OCI-M1 (cell line): Measurements from ENCODE around the gene ANG.

ENCODE experiments used
- DNase-seq: peaks from one replicate; lab custom pipeline; 2025; lab: John Stamatoyannopoulos, UW

The ANG gene

DNA sequence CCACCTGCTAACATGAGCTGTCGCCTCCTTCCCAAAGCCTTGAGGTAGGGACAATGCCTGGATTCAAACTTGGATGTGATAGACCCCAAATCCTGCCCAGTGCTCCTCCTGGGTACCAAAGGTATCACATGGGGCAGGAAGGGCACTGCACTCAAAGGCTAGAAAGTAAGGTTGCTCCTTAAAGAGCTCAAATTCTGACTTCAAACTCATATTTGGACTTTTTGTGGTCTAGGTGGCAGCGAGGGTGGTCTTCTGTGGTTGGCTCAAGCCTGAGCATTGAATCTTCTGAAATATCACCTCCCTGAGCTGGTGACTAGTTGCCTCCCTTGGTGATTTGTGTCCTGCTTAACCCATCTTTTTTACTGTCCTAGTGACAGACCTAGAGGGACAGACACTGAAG is 12.5 kb upstream of the ANG start:
- DNase-seq = no peak

DNA sequence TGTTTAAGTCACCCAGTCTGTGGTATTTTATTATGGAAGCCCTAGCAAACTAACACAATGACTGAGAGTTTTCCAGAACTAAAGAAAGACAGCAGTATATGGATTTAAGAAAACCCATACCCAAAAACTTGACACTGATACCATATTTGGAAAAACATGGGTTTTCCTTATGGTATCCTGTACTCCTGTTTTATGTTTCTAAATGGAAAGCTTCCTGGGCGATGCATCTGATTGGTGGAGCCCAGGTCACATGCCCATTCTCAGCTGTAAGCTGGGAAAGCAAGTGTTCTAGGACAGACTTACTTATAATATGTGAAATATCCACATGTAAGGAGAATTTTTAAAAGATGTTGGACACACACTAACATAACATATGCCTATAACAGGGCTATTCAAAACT is 8.7 kb upstream of the ANG start:
- peak; percentile 76 for DNase-seq

DNA sequence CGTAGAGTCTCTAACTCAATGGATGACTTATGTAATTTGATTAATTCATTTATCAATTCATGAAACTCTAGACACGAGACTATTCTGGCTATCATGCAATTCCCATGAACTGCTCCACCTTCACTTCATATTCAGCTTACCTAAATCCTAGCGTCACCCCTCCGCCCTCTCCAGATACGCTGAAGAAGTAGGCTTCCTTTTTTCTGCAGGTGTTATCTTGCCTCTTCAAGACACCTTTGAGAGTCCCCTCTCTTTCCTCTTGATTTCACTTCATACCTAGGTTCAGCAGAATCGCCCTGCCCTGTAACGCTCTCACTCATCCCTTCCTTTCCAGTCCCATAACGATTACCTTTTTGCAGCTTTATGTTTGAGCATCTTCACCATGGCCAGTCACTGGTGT is 8.2 kb upstream of the ANG start:
- no peak for DNase-seq

DNA sequence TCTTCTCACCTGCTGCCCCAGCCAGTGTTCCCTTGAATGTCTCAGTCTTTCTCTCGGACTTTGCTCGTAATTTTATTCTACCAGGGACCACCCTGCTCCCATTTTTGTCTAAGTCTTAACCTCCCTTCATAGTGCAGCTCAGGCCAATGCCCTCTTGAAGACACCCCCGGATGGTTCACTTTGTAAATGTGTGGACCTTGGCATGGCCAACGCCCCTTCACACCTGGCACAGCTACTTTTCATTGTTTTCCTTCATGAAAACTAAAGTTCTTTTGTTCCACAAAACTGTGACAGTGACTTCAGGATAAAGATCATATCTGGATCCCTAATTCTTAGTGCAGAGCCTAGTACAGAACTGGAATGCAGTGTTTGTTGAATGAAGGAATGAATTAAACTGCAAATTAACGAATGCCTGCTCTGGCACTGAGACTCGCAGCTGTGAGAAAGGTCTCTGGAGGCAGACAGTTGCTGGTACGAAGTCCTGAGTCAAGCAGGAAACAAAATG is 7.7 kb upstream of the ANG start:
- DNase-seq = no peak

DNA sequence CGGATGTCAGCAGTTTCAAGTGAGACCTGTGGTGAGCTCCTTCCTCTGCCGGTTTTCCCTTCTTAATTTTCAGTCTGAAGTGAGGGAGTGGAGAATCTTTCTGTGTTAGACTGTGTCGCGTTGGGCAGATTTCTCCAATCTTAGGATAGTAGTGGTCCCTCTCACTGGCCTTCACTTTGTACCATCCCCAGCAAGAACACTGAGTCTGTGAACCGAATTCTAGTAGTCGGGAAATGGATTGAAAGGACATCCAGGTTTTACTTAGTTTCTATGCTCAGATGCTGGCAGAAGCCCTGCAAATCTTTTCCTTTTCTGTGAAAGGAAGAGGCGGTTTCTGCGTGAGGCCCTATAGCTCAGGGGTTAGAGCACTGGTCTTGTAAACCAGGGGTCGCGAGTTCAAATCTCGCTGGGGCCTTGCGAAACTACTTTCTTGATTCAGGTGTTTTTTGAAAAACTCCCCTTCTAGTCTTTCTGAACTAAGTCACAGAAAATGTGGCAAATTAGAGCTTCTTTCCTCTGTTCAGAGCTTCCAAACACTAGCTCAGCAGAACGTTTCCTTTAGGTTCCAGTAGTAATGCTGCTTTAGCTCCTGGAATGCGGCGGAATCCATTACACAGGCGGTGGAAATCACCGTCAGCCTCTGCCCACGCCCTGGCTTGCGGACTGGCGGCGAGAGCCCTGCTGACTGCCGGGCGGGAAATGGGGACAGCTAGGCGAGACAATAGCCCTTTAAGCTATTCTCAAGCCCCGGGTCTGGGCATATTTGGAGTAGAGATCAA is 7.0 kb upstream of the ANG start:
- DNase-seq = peak; percentile 95

DNA sequence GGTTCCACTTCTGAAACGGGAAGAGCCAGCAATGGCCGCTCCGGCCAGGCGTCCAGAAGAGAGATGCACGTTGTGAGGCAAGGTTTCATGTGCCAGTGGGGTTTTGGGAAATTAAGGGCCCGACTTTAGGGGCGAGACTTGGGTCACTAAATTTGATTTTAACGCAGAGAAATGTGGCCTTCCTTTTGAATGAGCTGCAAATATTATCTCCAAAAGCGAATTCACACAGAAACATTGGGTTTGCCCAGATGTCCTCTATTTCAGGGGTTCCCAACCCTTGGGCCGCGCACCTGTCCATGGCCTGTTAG is 6.5 kb upstream of the ANG start:
- DNase-seq = no peak

DNA sequence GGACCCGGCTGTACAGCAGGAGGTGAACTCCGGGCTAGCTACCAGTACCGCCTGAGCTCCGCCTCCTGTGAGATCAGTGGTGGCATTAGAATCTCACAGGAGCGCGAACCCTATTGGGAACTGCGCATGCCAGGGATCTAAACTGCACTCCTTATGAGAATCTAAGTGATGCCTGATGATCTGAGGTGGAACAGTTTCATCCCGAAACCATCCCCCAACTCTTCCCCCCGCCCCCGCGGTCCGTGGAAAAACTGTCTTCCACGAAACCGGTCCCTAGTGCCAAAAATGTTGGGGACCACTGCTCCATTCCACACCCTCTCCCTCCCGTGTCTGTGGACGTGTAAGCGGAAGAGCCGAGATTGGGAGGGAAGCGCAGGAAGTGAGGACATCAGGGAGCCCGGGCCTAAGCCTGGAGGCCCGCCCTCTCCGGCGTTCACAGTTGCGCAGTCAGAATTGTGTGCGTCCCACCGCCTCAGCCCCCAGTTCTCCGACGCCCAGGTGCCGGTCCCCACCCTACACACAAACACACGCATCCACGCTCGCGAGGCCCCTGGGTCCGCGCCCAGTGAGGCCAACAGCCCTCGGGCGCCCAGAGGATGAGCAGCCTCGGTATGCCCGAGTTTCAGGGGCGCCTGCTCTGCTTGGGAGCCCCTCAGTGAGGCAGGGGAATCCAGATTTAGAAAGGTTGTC is 6.0 kb upstream of the ANG start:
- peak; percentile 83 for DNase-seq

DNA sequence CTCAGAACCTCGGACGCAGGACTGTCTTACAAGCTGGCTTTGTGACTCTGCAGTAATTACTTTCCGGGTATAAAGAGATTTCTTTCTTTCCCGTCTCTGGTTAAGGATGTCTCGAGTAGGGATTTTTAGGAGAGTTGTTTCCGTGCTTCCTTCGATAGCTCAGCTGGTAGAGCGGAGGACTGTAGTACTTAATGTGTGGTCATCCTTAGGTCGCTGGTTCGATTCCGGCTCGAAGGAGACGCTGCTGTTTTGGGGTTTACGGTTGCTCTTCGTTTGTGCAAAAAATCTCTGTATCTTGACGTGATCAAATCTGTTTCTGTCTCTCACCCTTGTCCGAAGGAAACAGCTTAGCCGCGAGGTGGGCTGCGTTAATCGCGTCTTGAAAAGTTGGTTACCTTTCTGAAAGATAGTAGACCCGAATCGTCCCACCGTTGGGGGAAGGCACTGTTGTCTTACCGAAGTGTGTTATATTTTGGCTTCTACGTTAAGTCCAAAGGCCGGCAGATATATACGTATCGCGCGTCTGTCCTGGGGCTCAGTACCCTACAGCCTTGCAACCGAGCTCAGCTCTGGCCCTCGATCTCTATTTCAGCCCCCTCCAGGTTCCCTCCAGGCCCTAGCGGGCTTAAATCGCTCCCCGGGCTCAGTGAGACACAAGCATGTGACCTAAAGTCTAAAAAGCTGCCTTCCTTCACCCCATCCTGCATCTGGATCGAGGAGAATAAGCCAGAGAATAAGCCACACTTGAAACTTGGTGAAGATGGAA is 5.3 kb upstream of the ANG start:
- DNase-seq = peak; percentile 96

DNA sequence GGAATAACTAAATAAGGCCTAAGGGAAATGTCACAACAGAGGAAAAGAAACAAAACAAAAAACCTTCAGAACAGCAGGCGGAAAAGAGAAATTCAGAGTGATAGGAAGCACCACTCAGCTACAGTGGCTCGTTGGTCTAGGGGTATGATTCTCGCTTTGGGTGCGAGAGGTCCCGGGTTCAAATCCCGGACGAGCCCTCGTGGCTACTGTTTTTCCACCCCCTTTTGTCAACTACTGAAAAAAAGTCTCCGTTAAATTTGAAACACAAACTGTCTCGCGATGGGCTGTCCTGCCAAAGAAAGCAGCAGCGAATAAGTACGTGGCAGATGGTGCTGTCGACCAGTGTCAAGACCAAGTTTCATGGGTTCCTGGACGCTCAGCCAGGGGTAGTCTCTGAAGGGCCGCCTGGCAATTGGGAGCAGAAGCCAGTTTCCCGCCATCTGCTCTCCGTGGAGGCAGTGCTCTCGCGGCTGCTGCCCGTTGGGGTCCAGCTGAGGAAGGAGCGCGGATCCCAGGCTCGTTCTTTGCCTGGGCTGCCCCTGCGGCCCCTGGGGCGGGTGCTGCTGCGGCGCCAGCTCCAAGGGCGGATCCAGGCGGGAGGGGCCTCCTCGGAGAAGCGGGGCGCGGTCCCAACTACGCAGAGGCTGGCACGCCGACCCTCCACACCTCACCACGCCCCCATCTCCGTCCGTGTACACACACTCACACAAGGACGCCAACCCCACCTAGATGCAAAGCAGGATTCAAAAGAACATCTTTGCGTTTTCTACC is 4.5 kb upstream of the ANG start, which contains the start of gene RNASE4:
RNASE4 (plus strand) TSS at position 670 of the 771 bp plus-strand sequence. CDS start 14,812 bp downstream, outside the sequence.
- peak; percentile 89 for DNase-seq

DNA sequence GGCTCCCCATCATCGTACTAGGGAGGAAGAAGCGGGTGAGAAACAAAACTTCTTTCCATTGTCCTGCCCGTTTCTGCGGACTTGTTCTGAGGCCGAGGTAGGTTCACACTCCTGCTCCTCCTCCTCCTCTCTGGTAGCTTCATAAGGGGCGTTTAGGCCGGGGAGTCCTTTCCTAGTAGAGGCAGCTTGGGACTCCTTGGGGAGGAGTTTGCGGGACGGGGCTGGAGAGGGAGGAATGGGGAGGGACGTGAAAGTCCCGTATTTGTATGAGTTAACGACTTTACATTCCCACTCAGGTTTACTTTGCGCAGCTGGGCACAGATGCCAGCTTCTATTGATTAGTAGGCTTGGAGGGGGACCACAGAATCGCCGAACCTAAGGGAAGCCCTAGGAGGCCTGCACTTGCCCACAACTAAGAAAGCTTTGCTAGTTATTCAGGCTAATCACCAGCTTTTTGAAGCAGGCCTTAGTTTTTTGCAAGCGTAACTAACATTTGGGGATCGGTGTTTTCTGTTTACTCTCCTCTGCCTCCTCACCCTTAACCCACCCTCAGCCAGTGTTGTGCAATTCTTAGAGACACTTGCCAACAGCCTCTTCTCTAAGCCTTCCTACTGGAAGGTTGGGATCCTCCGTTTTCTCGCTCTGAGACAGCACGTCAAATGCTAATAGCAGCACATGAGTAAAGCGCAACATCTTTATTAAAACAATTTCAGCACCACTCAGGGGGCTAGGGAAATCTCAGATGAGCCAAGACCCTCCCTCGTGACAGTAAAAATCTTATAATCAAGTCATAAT is 3.7 kb upstream of the ANG start:
- DNase-seq = peak; percentile 47

DNA sequence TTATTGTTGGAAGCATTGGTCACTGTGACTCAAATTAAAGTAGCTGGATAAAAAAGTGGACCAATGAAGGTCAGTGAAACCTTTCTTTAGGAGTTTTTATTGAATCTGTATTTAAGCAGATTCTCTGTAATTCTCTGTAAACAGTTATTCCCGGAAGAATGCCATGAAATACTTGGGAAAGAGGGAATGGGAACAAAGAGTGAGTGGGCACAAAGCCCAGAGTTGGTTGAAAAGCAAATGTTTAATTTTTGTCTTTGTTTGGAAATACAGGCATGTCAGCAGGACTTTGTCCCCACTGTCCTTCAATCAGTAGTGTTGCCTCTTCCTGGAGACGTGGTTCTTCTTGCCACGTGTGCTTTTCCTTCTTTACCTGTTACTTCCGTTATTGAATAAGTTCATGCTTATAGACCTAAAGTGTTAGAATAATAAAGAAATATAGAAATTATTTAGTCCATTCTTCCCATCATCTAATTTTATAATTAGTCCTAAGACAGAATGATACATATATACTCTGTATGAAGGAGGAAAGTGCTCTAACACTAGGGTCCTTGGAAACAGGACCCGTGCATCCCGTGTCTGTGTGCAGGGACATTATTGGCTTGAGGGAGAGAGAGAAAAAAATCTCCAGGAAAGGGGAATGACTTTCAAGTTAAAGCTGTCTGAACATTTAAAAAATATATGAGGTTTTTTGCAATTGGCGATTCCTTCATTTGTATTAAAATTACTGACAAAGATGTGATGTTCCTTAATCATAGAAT is 2.0 kb upstream of the ANG start:
- no peak for DNase-seq

DNA sequence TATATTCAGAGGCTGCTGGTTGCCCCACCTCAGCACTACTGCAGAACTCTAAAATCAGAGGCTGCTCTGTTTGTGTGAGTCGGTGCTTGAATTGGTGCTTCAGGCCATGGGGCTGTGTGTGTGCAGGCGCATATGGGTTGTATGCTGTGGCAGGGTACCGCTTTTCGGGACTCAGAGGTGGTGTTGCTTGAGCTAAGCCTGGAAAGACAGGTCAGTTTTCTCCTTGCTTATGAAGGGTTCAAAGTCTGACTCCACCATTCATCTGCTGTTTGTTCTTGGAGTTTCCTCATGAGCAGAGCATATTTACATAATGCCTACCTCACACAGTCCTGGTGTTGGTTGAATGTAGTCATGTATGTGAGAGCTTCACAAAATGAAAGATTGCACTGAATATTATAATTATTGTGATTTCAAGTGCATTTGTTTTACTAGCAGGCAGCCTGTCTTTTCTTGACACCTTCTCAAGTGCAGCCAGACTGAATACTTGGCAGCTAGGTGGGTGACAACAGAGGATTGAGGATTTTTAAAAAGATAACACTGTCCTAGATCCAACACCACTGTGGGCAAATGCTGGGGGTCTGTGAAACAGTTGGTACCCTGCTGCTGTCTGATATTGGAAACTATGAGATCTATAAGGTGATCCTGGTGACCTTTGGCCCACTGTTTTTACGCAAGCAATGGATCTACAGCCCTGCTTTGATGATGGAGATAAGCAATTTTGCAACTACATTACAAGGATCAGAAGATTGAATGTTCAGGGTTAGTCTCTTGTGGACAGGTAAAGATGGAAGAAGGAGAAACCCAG is 1.0 kb upstream of the ANG start:
- no peak for DNase-seq

DNA sequence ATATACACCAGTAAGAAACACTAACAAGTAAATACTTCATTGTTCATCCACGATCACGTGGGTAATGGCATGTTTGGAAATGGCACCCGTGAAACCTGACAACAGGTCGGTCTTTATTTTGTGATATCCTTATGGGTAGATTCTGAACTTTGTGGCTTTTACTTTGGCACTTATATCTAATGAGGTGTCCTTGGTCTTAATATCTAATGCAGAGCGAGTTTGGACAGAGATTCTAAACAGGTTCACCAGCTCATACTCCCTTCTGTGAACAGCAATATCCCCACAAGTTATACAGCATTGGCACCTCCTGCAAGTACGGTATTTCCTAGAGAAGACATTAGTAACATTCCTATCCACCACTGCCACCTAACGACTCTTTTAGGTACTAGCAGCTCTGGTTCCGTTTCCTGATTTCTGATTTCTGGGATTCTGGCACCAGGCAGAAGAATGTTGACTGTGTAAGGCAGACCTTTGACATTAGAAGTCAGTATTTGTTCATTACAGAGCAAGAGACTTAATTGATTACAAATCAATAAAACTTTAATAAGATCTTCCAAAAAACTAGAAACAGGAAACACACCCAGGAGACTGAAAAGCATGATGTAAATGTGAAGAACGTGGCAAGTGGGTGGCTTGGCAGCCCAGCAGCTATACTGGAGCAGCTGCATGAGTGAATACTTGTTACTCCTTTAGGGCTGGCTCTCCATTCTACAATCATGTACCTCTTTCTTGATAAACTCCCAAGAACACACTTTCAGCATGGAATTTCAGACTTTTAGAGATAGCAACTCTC is 2.5 kb downstream of the ANG start:
- peak; percentile 81 for DNase-seq

DNA sequence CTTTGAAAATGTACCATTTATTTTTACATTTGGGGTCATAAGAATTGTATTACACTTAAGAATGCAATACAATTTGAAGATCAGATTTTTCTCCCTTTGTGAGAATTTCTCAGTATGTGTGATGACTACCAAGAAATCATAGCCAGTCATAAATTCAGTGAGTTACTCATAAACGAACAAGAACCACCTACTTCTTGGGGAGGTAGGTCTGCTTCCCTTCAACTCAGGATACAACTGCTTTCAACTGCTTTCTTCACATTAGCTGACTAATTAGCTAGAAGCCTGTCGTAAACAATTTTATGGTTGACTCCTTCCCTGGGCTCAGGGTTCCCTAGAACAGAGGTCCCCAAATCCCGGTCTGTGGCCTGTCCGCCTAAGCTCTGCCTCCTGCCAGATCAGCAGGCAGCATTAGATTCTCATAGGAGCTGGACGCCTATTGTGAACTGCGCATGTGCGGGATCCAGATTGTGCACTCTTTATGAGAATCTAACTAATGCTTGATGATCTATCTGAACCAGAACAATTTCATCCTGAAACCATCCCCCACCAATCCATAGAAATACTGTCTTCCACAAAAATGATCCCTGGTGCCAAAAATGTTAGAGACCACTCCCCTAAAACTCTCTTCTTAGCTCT is 3.7 kb downstream of the ANG start:
- DNase-seq = no peak

DNA sequence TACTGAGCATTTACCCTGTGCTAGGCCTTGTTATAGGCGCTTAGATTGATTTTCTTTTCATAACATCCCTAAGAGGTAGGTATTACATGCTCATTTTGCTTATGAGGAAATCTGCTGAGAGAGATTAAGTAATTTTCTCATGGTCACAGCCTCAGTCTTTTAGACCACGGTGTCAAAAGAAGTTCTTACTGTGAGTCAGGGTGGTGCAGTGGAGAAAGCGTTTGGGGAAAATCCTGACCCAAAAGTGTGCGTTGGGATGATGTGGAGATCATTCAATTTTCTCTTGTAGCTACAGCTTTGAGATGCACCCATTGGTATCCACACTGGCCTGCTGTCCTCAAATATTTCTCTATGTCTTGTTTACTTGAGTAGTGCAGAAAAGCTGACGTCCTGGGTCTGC is 8.2 kb downstream of the ANG start:
- DNase-seq = no peak

DNA sequence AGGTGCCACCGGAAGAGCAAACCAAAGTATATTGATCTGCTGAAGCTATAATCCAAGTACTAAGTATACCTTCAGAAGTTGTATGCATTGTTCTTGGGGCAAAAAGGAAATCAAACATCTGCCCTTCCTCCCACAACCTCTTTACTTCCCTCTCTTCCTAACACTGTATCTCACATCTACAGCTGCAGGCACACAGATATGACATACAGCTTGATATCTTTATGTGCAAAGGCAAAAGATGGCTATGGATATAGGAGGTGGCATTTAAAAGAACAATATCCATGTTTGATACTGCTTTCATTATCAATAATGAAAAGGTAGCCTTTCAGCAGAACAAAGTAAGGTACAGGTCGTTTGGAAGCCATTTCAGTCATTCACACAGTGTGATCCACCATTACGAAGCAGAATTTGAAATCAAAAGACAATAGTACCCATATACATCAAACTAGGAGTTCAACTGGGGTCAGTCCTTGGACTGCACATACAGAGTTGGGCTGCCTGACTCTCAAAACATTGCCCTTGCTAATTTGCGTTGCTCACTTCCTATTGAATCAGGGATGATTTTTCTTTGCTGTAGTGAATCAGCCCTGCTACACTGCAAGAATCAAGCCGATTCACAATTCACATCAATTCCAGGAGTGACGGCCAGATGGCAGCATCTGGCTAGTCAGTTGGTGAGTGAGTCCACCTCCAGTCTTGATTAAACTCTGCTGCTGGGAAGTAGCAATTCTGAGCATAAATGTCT is 8.9 kb downstream of the ANG start:
- peak; percentile 90 for DNase-seq

DNA sequence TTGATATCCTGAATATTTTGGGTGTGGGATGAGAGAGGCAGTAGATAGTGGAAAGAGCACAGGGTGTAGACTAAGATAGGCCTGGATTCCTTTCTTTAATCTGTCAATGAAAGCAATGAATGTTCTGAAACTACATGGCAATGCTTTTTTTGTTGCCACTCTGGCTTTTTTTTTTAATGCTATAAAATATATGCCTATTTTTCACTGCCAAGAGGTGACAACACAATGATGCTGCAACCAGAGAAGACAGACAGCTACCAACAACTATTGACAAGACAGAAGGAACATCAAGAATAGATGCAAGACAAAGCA is 9.4 kb downstream of the ANG start:
- no peak for DNase-seq

DNA sequence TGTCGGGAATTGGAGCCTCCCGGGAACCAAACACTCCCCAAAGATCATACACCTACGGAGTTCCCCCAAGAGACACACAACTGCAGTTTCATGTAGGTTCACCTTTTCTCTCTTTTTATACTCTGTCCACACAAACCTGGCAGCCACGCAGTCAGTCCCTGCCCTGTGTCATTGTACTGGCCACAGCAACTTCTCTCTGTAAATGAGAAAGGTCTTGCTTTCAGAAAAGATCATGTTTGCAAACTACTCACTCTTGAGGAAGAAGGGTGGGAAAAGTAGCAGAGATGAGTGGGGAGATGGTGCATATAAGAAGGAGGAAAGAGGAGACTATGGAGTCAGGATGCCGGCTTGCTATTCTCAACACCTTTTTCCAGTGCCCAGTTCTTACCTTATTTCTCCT is 10.4 kb downstream of the ANG start:
- no peak for DNase-seq
